GM19025 (cell line): ENCODE results near the gene PPP2R2D.

ENCODE experiments used
- ATAC-seq: cut with Tn5 transposase; IDR thresholded peaks from one replicate; pipeline ENCODE4 v1.9.1; 2021; ENCODE audit warnings: mild to moderate bottlenecking, low read depth, moderate library complexity; ENCODE audit not compliant: unreplicated experiment

The PPP2R2D gene

GRCh38 chr10:131925011-131925649, 24.3 kb downstream of the PPP2R2D start:
- no peak for ATAC-seq

DNA sequence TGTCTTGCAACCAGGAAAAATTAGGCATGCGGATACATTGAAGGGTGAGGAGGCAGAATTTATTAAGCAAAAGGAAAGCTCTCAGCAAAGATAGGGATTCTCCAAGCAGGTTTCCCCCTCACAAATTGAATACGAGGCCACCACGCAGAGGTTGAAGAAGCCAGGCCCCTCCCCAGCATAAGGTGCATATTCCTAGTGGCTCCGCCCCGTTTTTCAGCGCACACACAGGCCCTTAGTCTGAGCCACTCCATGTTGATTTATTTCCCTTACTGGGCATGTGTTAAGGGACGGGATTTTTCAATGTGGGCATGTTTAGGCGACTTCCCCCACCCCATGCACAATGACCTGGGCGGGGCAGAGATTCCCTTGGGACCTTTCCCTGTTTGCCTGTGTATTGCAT, 24.9 kb downstream of the PPP2R2D start:
- ATAC-seq, result no peak

DNA sequence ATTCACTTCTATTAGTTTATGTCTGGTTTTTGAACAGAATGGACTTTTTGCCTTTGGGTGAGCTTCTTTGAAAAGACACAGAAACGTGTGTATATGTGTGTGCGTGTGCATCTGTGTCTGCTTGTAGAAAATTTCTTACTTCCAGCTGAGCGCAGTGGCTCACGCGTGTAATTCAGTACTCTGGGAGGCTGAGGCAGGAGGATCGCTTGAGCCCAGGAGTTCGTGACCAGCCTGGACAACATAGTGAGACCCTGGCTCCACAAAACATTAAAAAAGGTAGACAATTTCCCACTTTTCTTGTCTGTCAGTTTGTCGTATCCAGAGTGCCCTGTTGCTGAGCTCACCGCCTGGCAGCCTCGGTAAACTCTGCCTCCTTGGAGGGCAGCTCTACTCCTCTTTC, 25.4 kb downstream of the PPP2R2D start:
- no peak for ATAC-seq

DNA sequence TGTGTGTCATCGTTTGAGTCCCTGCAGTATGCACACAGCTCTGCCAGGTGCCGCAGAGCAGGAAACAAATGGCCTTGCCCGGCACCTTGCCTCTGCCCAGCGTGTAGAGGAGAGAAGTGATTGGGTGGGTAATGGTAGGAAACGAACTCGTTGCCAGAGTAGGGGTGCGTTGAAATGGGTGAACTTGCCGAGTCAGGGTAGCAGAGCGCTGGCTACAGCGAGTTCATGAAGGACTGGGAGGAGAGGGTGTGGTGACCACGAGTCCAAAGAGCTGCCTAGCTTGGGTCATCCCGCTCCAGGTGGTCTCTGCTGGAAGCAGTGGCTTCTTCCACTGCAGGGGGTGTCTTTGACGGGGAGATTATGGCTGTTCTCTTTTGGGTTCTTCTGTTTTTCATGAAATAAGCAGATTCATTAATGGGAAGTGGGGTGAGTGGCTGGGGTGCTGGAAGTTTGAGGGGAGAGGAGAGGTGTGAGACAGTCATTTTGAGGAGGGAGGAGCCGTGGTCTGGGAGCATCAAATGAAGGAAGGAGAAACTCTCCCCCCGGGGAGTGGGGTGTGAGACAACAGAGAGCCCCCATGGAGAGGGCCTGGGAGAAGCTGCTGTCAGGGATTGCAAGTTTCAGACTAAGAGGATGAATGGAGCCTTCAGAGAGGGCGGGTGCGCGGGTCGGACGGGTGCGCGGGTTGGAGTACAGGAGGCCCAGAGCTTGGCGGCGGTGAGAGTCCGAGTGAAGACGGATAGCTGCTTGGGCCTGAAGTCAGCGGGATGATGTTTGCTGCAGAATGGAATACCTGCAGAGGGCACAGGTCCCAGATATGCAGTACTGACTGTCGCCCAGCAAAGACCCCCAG, 26.2 kb downstream of the PPP2R2D start:
- ATAC-seq, result no peak

- peak; percentile 77 for ATAC-seq
These were observed 27.7 kb downstream of the PPP2R2D start for GRCh38 chr10:131928248-131929095.

DNA sequence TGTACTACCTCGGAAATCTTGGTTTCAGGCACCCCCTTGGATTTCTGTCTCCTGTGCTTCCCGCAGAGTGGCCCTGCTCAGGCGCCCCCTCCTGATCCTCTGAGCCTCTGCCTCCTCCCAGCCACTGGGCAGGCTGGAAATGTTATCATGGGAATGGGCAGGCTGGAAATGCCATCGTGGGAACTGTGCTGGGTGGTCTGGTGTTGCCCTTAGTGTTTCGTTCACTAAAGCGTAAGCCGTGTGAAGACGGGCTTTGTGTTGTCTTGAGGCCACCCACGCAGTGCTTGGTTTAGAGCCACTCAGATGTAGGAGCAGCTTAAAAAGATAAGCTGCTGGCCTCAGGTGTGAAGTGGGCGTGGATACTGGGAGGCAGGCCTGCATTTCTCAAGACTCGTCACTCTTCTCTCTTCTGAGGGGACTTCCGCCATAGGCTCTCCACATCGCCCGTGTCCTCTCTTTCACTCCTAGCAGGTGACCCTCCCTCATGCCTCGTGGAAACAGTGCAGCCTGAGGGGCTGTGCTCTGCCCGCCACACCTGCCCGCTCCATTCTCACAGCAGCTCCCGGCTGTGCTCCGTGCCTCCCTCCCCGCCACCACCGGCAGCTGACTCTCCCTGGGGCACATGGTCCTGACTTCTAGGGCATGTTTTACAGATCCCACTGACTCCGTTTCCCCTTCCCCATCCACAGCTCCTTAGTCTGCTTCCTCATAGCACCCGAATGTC, 28.5 kb downstream of the PPP2R2D start:
- ATAC-seq, result no peak

DNA sequence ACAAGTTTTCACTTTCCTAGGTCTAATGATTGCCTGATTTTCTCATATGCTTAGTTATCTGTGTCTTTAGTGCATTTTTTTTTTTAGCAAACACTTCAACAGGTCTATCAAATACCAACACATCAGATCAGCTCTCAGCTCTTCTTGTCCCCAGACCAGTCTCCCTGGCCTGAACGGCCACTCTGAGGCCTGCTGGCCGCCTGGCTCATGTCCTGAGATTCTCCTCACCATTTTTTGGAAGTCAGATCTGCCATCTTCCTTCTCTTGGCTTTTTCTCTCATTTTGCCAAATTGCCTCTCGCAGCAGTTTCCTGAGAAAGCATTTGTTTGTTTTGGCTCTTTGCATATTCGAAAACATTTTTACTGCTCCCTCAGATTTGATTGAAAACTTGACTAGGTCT, 29.3 kb downstream of the PPP2R2D start:
- ATAC-seq, result no peak

- no peak for ATAC-seq
These were observed 29.9 kb downstream of the PPP2R2D start for GRCh38 chr10:131930586-131931330.

- no peak for ATAC-seq
These were observed 31.2 kb downstream of the PPP2R2D start for GRCh38 chr10:131931981-131932380.

GRCh38 chr10:131933016-131933695, 32.3 kb downstream of the PPP2R2D start:
- ATAC-seq, result no peak

DNA sequence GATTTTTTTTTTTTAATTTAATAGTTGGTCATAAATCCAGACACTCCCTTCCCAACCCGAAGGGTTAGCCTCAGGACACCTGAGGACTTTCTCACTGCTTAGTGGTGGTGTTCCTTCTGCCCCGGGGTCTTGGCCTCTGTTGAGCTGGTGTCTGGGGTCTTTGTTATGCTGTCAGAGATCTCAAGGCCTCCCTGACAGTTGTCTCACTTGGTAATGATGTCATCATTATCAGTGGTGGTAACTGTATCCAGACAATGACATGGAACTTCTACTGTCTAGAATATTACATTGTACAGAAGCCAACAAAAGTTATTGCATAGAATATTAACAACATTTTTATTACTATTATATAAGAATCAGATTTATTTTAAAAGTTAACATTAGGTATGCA, 32.9 kb downstream of the PPP2R2D start:
- no peak for ATAC-seq

- ATAC-seq, result no peak
These were observed 34.0 kb downstream of the PPP2R2D start for GRCh38 chr10:131934769-131935168.

- no peak for ATAC-seq
These were observed 34.5 kb downstream of the PPP2R2D start for GRCh38 chr10:131935260-131935659.

- no peak for ATAC-seq
These were observed 35.5 kb downstream of the PPP2R2D start for GRCh38 chr10:131936294-131936693.

GRCh38 chr10:131936736-131937135, 35.9 kb downstream of the PPP2R2D start:
- no peak for ATAC-seq

DNA sequence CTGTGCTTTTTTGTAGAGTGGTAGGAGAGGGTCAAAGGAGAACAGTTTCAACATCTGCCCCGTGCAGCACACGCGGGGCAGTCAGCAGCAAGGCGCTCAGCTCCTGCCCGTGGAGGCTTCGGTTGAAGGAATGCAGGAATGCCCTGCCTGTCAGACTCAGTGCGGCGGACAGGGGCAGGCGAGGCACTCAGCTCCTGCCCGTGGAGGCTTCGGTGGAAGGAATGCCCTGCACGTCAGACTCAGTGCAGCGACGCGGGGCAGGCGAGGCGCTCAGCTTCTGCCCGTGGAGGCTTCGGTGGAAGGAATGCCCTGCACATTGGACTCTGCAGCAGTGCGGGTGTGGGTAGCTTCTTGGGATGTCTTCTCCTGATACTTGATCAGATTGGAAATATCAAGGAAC, 37.0 kb downstream of the PPP2R2D start:
- no peak for ATAC-seq

GRCh38 chr10:131938681-131939080, 37.9 kb downstream of the PPP2R2D start:
- ATAC-seq, result no peak

DNA sequence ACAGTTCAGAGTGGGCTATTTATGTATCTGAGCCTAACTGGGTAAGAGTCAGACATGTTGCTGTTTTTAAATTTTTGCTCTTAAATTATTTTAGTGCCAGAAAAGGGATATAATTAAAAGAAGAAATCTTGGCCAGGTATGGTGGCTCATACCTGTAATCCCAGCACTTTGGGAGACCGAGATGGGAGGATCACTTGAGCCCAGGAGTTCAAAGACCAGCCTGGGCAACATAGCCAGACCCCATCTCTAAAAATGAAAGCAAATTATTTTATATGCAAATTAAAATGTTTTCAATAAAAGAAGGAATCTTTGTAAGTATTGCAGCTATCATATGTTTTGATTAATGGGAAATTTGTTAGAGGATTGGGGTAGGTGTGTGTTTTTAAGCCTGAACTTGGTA, 41.6 kb downstream of the PPP2R2D start:
- no peak for ATAC-seq
